HepG2 (cell line): ENCODE measurements around the gene GPR33. TPM values are rescaled to one million over a fixed set of nuclear protein-coding genes. Genes with fewer than 3 reads are reported as not detected.

Source experiments
- AHDC1 ChIP-seq: sonication (generic); formaldehyde crosslinking; IDR thresholded peaks from 2 replicates; pipeline ENCODE4 v1.5.1; 2020; ENCODE audit warnings: mild to moderate bottlenecking, missing genetic modification reagents, borderline replicate concordance
- ATAD3A ChIP-seq: sonication (generic); formaldehyde crosslinking; IDR thresholded peaks from 2 replicates; pipeline ENCODE4 v1.4.0; 2020; ENCODE audit warnings: missing genetic modification reagents
- GMEB2 ChIP-seq: IDR thresholded peaks from 2 replicates; pipeline ENCODE4 v1.6.1; 2016; ENCODE audit warnings: missing biosample characterization, missing genetic modification reagents, low read depth
- HOXA7 ChIP-seq: sonication (generic); formaldehyde crosslinking; IDR thresholded peaks from 2 replicates; pipeline ENCODE4 v1.8.1; 2022; ENCODE audit warnings: mild to moderate bottlenecking, missing genetic modification reagents, moderate library complexity
- MBD4 ChIP-seq: IDR thresholded peaks from 2 replicates; pipeline ENCODE4 v1.6.1; 2012; ENCODE audit warnings: low read length, inconsistent platforms, borderline replicate concordance
- MED1 ChIP-seq: sonication (generic); formaldehyde crosslinking; IDR thresholded peaks from 2 replicates; pipeline ENCODE4 v1.4.0; 2020; ENCODE audit warnings: missing genetic modification reagents
- MTF1 ChIP-seq: sonication (generic); formaldehyde crosslinking; IDR thresholded peaks from 2 replicates; pipeline ENCODE4 v1.5.0; 2020; ENCODE audit warnings: missing genetic modification reagents
- PAX8 ChIP-seq: sonication (generic); formaldehyde crosslinking; IDR thresholded peaks from 2 replicates; pipeline ENCODE4 v1.8.0; 2022; ENCODE audit warnings: mild to moderate bottlenecking, missing genetic modification reagents, borderline replicate concordance
- RERE ChIP-seq: IDR thresholded peaks from 2 replicates; pipeline ENCODE4 v1.6.1; 2016; ENCODE audit warnings: low read depth, missing genetic modification reagents, missing compliant biosample characterization
- TBX2 ChIP-seq: sonication (generic); formaldehyde crosslinking; IDR thresholded peaks from 2 replicates; pipeline ENCODE4 v1.5.0; 2020; ENCODE audit warnings: missing genetic modification reagents, mild to moderate bottlenecking, borderline replicate concordance
- ZFP41 ChIP-seq: sonication (generic); formaldehyde crosslinking; IDR thresholded peaks from 2 replicates; pipeline ENCODE4 v1.4.0; 2020; ENCODE audit warnings: mild to moderate bottlenecking, missing genetic modification reagents, borderline replicate concordance
- ZNF253 ChIP-seq: sonication (generic); formaldehyde crosslinking; IDR thresholded peaks from 2 replicates; pipeline ENCODE4 v1.8.0; 2022; ENCODE audit warnings: mild to moderate bottlenecking, missing genetic modification reagents, borderline replicate concordance
- ZNF33B ChIP-seq: sonication (generic); formaldehyde crosslinking; IDR thresholded peaks from 2 replicates; pipeline ENCODE4 v1.5.1; 2020; ENCODE audit warnings: mild to moderate bottlenecking, missing genetic modification reagents
- ZNF619 ChIP-seq: sonication (generic); formaldehyde crosslinking; IDR thresholded peaks from 2 replicates; pipeline ENCODE4 v1.4.0; 2020; ENCODE audit warnings: mild to moderate bottlenecking, missing genetic modification reagents
- ZNF766 ChIP-seq: sonication (generic); formaldehyde crosslinking; IDR thresholded peaks from 2 replicates; pipeline ENCODE4 v1.5.0; 2020; ENCODE audit warnings: missing genetic modification reagents, borderline replicate concordance
- polyA plus RNA-seq, 8 experiments: library from polyadenylated mRNA; depleted of rRNA in 3 of 8; stranded (reverse) in 7 of 8; unstranded in 1 of 8; fragments of >200 nt; fragmentation: Illumina TruSeq in 4 of 8; extraction: Trizol in 4 of 8; gene quantifications; 2 replicates each; pipeline versions ENCODE4 v1.2.1 to v1.2.3, GENCODE V29; 2011 to 2016; ENCODE audit warnings: low read depth in 4 of 8, missing spikeins in 1 of 8, mixed read lengths in 1 of 8; ENCODE audit not compliant: insufficient read depth in 1 of 8
- total RNA-seq, 5 experiments: library from RNA; depleted of rRNA; stranded (reverse); fragments of >200 nt; fragmentation: Illumina TruSeq; extraction: Trizol; gene quantifications; 2 replicates each; pipeline ENCODE4 v1.2.3, GENCODE V29; 2016; ENCODE audit warnings: low read depth in 1 of 5

The GPR33 gene
- total and polyA plus RNA-seq, 2 of the 13 experiments (the other 11 are each of a cell fraction or from before 2014, with no cell fraction given): not detected

GRCh38 chr14:31457665-31458659 lies 29.9 kb downstream of the GPR33 start (continued):
- TF ChIP-seq AHDC1 (CRISPR knock-in tag): peak; percentile 56; the same call in 1 of the 2 replicates
- no peak for TF ChIP-seq ZFP41
- no peak for TF ChIP-seq ZNF766 (CRISPR knock-in tag)
- peak; percentile 67; the same call in 1 of the 2 replicates for TF ChIP-seq MTF1
- TF ChIP-seq ZNF253 (CRISPR knock-in tag): no peak
- TF ChIP-seq PAX8: no peak
- TF ChIP-seq GMEB2: no peak
- no peak for TF ChIP-seq ZNF619
- no peak for TF ChIP-seq MED1 (CRISPR knock-in tag)
- TF ChIP-seq TBX2 (CRISPR knock-in tag): peak; percentile 55; the same call in 1 of the 2 replicates
- TF ChIP-seq HOXA7 (CRISPR knock-in tag): no peak
- TF ChIP-seq RERE: 0 out of 2 replicates have a peak, but pooled peaks have one; percentile 12
- TF ChIP-seq ATAD3A (CRISPR knock-in tag): no peak
- TF ChIP-seq ZNF33B: no peak
- no peak; the same call in 1 of the 2 replicates for TF ChIP-seq MBD4
